IPS-NIHi11 (cell line): ENCODE data around the gene HEXD.

Source experiments
- DNase-seq: peaks from one replicate; pipeline ENCODE4 v3.0.0; 2012; ENCODE audit warnings: mixed read lengths, low spot score

HEXD gene

DNA sequence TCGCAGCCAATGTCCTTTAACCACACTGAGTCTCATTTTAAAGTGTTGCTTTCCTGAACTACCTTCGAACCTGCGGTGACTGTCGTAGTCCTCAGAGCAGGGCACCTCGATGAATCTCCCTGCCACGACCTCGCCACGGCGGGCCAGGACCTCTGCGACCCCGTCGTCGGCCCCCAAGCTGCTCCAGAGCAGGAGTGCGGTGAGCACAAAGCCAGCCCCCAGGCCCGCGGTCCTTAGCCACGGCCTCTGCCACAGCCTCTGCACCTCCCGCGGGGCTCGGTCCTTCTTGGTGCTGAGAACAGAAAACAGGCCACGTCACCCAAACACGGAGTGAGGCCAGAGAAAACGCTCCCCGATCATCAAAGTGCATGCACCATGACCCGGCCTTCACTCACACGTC lies 2.8 kb upstream of the HEXD start:
- DNase-seq = no peak

DNA sequence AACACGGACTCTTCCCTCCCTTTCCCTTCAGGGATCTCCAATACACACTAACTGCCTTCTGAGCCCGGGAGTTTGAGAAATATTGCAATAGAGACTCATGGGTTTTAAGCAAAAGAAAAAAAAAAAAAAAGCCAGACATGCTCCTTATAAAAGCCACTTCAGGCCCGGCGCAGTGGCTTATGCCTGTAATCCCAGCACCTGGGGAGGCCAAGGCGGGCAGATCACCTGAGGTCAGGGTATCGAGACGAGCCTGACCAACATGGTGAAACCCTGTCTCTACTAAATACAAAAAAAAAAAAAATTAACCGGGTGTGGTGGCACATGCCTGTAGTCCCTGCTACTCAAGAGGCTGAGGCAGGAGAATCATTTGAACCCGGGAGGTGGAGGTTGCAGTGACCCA lies 2.4 kb upstream of the HEXD start:
- no peak for DNase-seq

DNA sequence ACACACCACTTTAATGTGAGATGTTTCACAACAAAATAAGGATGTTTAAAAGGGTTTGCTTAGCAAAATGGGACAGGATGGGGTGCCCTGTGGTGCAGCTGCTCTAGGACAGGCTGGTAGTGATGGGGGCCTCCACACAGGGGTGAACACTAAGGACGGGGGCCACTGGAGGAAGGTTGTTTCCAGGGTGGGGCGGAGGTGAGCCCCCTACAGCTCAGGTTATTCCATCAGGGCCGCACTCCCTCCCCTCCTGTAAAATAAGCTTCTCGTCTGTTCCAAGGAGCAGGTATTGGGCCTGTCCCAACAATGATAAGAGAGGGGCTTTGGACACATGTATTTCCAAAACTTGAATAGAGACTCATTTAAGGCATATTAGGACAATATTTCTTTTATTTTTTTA lies 1.9 kb upstream of the HEXD start:
- DNase-seq = no peak

DNA sequence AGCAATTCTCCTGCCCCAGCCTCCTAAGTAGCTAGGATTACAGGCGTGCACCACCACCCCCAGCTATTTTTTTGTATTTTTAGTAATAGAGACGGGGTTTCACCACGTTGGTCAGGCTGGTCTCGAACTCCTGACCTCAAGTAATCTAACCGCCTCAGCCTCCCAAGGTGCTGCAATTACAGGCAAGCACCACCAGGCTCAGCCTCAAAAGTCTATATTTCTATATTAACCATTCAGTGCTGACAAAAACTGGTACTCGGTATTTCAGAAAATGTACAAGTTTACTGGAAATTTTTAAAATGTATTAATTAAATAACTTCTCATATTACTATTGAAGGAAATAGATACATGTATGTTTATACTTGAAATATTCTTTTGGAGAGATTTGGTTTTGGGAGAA lies 1.4 kb upstream of the HEXD start:
- DNase-seq = no peak

DNA sequence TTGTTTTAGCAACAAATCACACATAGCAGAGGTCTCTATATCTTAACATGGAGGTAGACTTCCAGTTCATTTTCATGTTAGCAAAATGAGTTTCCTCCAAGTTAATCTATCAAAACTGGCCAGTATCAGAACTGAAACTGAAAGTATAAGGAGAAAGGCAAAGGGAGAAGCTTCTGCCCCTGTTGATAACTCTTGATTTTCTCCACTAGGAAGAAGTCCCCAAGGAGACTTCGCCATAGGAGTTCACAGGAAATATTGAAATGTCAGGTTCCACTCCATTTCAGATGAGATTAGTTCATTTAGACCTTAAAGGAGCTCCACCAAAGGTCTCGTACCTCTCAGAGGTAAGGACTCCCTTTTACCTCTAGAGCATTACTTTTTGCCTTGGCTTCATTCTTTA lies 1.4 kb downstream of the HEXD start:
- DNase-seq = no peak

DNA sequence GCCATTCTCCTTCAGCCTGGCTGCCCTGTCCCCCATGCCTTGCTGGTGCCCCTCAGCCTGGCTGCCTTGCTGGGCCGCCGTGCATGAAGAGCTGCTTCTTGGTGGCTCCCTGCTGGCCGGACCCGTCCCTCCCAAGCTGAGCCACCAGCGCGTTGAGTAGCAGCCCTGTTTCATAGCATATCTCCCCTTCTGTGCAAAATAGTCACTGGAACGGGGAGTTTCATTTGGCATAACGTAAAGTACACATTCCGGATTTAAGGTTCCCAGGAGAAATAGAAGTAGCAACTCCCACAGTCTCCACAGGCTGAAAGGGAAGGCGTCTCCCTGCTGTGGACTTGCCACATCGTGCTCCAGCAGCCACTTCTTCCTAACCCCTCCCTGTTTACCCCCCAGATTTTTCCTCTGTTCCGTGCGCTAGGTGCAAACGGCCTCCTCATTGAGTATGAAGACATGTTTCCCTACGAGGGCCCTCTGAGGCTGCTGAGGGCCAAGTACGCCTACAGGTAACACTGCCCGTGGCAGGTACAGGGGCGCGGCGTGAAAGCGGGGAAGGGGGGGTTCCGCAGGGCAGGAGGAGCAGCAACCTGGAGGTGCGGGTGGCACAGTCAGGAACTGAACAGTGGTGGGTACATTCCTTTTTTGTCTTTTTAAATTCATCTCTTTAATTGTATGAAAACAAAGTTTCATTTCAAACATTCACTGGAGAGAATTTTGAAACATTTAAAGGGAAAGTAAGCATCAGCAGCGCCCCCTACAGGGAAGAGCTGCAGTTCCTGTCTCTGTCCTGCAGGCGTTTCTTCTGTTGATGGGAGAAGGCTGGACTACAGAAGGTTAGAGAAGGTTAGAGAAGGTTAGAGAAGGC lies 6.1 kb downstream of the HEXD start:
- DNase-seq = peak; percentile 71

DNA sequence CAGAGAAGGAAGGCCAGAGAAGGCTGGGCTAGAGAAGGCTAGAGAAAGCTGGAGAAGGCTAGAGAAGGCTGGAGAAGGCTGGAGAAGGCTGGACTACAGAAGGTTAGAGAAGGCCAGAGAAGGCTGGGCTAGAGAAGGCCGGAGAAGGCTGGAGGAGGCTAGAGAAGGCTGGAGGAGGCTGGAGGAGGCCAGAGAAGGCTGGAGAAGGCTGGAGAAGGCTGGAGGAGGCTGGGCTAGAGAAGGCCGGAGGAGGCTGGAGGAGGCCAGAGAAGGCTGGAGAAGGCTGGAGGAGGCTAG lies 6.7 kb downstream of the HEXD start:
- DNase-seq = no peak

DNA sequence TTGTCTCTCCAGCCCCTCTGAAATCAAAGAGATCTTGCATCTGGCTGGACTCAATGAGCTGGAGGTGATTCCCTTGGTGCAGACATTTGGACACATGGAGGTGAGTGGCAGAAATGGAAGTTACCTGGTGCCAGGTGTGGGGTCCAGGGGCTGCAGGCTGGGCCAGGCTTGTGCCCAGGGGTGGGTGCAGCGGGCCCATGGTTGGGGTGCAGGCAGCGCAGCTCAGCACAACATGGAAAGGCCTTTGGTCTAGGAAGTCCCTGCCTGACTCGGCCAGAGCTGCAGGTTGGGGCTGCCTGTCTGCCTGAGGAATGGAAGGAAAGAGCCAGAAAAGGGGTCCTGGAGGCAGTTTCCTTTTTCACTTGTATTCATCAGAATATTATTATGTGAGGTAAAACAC lies 10.4 kb downstream of the HEXD start:
- DNase-seq = no peak

DNA sequence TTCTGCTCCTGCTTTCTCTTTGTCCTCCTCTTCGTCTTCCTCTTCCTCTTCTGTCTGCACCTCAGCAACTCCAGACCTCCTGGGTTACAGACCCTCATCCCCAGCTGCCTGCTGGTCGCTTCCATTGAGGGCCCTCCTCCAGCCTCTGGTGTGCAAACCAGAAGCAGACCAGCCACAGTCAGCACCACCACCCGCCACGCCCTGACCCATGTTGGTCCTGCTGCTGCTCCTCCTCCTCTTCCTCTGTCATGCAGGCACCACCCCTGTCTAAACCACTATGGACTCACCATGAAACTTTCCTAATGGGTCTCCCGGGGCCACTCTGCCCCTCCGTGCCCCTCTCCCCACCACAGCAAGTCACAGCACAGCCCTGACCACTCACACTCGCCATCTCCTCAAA lies 11.7 kb downstream of the HEXD start:
- DNase-seq = no peak

DNA sequence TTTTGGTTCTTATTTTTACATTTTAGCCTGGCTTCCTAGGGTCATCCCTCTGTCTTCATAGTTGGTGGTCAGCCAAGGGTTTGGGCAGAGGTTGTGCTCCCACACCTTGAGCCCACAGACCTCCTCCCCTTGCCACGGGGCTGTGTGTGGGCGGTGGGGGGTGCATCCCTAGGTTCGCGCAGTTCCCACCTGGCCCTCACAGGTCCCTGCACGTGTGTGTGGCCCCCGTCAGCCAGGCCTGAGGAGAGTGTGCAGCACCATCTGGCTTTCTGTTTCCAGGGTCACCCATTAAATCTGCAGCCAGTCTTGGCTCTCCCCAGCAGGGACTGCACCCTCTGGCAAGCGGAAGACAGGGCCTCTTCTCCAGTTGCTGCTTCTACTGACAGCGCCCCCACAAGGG lies 13.9 kb downstream of the HEXD start:
- DNase-seq = no peak

DNA sequence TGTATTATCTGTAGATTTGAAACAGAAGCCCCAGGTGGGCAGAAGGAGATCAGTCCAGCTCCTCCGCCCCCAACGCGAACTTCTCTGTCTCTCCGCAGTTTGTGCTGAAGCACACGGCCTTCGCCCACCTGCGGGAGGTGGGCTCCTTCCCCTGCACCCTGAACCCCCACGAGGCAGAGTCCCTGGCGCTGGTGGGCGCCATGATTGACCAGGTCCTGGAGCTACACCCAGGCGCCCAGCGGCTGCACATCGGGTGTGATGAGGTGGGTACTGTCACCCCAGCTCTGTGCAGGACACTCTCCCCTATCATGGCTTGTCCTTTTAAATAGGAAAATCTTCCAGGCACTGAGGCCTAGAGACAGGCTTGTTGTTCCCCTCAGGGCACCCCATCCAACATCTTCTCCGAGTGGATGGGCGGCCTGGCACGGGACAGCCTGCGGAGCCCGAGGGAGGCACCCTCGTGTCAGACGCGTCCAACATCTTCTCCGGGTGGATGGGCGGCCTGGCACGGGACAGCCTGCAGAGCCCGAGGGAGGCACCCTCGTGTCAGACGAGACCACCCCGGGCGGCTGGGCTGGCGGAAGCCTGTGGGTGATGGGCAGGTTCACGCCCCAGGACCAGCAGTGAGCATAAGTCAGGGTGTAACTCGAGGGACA lies 15.5 kb downstream of the HEXD start:
- no peak for DNase-seq

DNA sequence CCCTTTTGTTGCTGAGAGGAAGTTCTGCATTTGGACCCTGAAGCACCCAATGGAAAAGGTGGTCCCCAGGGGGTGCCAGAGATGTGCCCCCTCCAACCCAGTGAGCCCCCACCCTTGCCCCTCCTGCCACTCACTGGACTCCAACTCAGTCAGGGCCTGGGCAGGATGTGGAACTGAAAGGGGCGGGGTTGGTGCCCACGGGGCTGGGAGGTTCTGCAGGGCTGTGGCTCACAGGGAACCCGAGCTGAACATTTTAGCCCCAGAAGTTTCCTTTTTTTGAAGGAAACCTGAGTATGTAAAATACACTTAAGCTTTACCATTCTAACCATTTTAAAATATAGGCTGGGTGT lies 16.0 kb downstream of the HEXD start:
- DNase-seq = no peak

DNA sequence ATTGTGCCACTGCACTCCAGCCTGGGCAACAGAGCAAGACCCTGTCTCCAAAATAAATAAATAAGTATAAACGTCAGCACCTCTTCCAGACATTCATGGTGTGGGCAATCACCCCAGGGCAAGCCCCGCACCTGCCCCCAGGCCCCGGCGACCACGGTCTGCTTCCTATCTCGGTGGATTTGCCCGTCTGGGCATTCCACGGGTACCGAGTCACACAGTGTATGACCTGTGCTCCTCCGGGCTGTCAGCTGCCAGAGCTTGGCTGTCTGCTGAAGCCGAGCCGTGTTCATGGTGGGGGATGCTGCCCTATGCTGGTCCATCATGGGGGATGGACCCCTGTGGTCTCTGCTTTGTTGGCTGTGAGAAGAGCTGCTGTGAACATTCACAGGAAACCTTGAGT lies 17.0 kb downstream of the HEXD start:
- no peak for DNase-seq

DNA sequence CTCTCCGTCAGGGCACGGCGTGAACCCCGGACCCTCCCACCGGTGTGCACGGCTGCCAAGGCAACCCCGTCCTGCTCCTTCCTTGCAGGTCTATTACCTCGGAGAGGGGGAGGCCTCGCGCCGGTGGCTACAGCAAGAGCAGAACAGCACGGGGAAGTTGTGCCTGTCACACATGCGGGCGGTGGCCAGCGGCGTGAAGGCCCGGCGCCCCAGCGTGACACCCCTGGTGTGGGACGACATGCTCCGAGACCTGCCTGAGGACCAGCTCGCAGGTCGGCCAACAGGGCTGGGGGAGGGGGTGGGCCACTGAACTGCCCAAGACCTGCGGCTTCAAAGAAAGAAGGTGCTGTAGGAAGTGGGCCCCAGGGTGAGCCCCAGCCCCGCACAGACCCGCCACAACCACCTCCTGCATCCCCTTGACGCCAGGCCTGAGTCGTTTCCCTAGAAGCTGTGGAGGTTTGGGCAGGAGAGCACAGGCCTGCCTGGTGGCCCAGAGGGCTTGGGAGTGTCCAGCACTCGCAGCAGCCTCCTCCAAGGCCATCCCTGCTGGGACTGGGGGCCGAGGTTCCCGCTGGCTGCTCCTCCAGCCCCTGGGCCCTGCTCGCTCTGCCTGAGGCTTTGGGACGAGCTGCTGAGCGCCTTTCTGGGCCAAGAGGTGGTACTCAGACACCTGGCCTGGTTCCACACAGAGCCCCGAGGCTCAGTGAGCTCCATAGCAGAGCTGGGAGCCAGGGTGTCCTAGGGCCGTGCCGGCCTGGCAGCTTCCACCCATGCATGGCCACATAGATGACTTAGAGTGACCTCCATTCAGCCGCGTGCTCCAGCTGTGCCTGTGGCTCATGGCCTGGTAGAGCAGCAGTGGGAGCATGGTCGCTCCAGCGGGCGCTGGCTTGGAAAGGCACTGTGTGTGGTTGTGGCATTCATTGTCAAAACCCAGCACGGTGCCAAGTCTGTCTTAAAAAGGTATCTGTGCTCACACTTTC lies 17.7 kb downstream of the HEXD start:
- no peak for DNase-seq

DNA sequence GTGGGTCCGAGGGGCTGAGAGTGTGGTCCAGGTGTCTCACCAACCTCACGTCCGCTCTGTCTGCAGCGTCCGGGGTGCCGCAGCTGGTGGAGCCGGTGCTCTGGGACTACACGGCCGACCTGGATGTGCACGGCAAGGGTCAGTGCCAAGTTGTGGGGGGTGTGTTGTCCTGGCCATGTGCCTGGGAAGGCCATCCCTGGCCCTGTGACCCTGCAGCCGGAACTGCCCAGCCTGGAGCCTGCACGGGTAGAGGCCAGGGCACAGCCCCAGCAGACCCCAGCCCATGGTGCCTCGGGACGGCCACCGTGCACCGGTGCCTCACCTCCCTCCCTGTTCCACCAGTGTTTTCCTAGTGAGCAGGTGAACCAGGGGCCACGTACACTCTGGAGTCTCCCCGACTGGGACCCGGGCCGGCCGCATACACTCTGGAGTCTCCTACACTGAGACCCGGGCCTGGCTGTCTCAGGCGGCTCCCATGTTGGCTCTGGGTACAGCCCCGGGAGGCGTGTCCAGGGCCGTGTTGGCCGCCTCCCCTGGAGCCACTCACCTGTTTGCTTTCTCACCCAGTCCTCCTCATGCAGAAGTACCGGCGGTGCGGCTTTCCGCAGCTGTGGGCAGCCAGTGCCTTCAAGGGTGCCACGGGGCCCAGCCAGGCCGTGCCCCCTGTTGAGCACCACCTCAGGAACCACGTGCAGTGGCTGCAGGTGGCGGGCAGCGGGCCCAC lies 18.6 kb downstream of the HEXD start:
- peak; percentile 42 for DNase-seq

DNA sequence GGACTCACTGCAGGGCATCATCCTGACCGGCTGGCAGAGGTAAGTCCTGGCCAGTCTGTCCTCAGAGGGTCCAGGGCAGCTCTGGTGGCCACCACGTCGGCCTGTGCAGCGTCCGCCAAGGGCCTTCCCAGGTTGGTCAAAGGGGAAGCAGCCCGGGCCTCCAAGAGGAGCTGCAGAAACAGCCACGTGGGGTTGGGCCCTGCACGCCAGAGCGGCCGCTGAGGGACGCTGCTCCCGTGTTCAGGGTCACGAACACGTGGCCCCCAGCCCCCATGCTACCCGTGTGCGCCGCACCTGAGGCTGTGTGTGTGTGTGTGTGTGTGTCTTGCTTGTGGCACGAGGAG lies 19.1 kb downstream of the HEXD start:
- DNase-seq = no peak

DNA sequence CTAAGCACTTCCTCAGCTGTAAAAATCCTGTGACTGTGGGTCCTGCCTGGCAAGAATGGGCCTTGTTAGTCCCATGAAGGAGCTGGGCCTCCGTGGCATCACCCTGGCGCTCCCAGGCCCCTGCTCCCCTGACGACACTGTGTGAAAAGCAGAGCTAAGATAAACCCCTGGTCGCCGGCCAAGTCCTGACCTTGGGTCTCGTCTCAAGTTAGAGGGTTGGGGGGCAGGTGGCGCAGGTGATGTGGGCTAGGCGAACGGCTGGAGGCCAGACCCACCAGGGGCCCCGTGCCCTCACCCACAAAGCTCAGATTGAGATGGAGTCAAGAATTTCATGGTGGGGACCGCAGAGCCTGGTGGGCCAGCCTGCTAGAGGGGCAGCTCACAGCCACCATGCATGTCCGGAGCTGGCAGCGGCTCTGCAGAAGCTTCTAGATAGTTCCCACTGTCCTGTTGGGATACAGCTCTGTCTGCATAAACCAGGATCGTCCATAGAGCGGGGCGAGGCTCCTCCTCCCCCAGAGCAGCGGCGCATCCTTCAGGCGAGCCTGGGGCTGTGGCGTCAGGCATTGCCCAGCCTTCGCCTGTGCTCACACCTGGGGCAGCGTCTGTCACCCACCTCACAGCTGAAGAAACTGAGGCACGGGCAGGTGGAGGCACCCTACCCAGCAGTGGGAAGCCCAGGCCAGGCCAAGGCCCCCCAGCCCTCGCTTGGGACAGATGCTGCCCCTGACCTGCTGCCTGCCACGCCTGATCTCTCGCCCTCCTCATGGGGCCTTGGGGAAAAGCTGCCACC lies 20.4 kb downstream of the HEXD start:
- no peak for DNase-seq

DNA sequence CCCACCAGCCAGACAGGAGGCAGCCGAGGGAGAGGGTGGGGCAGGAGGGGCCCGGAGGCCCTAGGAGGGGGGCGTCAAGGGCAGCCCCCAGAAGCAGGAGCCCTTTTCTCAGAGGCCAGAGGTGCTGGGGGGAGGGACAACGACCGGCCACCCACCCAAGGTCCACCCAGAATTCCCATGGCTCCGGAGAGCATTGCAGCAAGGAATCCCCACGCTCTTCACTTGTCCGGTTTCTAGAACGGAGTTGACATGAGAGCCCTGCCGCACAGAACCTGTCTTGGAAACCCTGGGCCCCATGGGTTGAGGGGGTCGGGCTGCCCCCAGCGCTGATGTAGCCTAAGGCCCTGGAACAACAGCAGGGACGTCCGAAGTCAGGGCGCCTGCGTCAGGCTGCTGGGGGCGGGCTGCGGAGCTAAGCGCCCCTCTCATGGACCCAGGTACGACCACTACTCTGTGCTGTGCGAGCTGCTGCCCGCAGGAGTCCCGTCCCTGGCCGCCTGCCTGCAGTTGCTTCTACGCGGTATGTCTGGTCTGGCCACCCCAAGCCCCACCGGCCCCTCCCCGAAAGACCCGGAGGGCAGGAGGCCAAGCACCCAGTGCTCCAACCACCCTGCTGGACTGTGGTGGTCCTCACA lies 21.2 kb downstream of the HEXD start:
- no peak for DNase-seq

DNA sequence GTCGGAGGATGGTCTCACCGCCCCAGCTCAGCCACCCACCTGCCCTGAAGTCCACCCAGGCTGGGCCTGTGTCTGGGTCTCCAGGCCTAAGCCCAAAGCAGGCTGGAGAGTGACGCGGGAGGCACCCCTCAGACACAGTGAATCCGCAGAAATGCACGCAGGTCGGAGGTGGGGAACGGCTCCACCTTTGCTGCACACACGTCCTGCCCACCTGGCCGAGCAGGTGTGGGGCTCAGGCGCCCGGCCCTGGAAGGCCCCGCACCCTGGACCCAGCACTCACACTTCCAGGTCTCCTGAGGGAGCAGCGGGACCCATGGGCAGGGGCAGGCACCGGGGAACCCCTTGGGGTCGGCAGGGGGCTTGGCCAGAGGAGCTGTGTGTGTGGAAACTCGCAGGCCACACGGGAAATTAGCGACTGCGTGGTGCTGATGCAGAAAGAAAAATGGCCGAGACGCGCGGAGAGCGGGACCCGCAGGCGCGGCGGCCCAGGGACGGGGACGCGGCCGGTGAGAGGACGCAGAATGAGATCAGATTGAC lies 21.8 kb downstream of the HEXD start:
- DNase-seq = peak; percentile 31

DNA sequence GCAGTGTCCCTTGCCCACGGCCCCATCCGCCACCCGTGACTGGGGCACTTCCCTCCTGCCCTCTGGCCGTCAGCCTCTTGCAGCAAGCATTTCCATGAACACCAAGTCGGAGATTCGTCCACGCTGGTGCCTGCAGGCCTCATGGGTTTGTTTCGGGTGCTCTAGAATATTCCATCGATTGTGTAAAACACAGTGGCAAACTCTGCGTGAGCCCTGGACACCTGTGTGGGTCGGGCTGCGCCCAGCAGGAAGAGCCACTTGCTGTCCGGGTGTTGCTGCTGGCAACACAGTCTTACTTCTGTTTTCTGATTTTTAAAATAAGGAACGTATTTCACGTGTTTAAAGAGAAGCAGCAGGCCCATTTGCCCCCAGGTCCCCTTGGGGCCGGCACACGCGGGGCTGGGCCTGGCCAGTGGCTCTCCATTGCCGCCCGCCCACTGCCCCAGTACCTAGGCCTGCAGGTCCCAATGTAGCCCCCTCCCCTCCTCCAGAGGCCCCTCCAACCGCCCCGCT lies 22.4 kb downstream of the HEXD start:
- DNase-seq = peak; percentile 62
